ENCODE data around the gene TEX2.

The TEX2 gene

DNA sequence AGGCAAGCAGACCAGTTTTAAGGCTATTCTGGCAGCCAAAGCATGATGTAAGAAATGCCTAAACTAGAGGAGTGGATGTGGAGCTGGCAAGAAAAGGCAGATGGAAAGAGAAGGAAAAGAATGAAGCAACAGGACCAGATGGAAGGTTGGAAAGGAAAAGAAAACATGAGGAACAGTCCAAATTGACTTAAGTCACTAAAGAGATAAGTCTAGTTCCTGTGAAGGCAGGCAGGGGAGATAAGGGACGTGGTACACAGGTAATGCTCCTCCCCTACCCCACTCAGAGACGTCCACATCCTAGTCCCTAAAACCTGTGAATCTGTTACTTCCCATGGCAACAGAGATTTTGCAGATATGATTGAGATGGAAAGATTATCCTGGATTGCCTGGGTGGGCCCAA is 43.5 kb downstream of the TEX2 start:
- Histone ChIP-seq H3K27ac (ENCODE audit: low read length) (no peak overlapping the region), H3K36me3 (replicated peaks; ENCODE audit: low read depth, low read length) (no peaks in the 10 kb centered on the region), H3K9me3 (ENCODE audit: insufficient read depth, low read length) (no peaks in the 10 kb centered on the region), H3K27me3 (ENCODE audit: low read depth, low read length) (no peaks in the 10 kb centered on the region), H3K4me1 (ENCODE audit: low read length) (peaks cover 13% of the 10 kb centered on the region), H3K4me3 (ENCODE audit: low read length) (no peak overlapping the region), H2AFZ (ENCODE audit: low read depth, low read length) (no peak overlapping the region), H3K4me2 (ENCODE audit: low read length) (no peak overlapping the region), H3K9ac (ENCODE audit: low read length) (no peak overlapping the region), H3K79me2 (ENCODE audit: low read length) (peaks cover 11% of the 10 kb centered on the region), H4K20me1 (ENCODE audit: insufficient read depth, low read length) (no peaks in the 10 kb centered on the region)
- TF ChIP-seq EZH2phosphoT487 (IDR thresholded peaks at IDR 0.05; ENCODE audit: low read depth) = no peak
- TF ChIP-seq, protein P1, sequence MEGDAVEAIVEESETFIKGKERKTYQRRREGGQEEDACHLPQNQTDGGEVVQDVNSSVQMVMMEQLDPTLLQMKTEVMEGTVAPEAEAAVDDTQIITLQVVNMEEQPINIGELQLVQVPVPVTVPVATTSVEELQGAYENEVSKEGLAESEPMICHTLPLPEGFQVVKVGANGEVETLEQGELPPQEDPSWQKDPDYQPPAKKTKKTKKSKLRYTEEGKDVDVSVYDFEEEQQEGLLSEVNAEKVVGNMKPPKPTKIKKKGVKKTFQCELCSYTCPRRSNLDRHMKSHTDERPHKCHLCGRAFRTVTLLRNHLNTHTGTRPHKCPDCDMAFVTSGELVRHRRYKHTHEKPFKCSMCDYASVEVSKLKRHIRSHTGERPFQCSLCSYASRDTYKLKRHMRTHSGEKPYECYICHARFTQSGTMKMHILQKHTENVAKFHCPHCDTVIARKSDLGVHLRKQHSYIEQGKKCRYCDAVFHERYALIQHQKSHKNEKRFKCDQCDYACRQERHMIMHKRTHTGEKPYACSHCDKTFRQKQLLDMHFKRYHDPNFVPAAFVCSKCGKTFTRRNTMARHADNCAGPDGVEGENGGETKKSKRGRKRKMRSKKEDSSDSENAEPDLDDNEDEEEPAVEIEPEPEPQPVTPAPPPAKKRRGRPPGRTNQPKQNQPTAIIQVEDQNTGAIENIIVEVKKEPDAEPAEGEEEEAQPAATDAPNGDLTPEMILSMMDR (IDR thresholded peaks at IDR 0.05; ENCODE audit: low read depth, low read length) = no peak

DNA sequence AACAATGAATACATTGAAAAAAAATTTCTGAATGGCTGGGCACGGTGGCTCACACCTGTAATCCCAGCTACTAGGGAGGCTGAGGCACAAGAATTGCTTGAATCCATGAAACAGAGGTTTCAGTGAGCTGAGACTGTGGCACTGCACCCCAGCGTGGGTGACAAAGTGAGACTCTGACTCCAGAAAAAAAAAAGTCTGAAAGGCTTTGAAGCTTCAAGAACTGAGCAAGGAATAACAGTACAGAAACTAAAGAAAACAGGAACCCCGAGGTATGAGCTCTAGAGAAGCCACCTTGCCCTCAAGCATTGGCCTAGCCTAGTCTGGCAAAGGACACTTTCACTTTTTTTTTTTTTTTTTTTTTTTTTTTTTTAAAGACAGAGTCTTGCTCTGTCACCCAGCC is 45.0 kb downstream of the TEX2 start:
- H3K9me3 ChIP-seq (ENCODE audit: insufficient read depth, low read length) = no peaks in the 10 kb centered on the region
- no peaks in the 10 kb centered on the region for H4K20me1 ChIP-seq (ENCODE audit: insufficient read depth, low read length)
- no peak overlapping the region for H2AFZ ChIP-seq (ENCODE audit: low read depth, low read length)
- H3K27me3 ChIP-seq (ENCODE audit: low read depth, low read length) = no peaks in the 10 kb centered on the region
- H3K79me2 ChIP-seq (ENCODE audit: low read length) = peaks cover 11% of the 10 kb centered on the region
- no peak overlapping the region for H3K4me2 ChIP-seq (ENCODE audit: low read length)
- H3K4me3 ChIP-seq (ENCODE audit: low read length) = no peak overlapping the region
- H3K4me1 ChIP-seq (ENCODE audit: low read length) = peaks cover 13% of the 10 kb centered on the region
- TF ChIP-seq, protein P1 (IDR thresholded peaks at IDR 0.05; ENCODE audit: low read depth, low read length) = no peak
- no peak for TF ChIP-seq EZH2phosphoT487 (IDR thresholded peaks at IDR 0.05; ENCODE audit: low read depth)
- H3K36me3 ChIP-seq (replicated peaks; ENCODE audit: low read depth, low read length) = peaks cover 3% of the 10 kb centered on the region
- no peak overlapping the region for H3K27ac ChIP-seq (ENCODE audit: low read length)
- H3K9ac ChIP-seq (ENCODE audit: low read length) = no peak overlapping the region

DNA sequence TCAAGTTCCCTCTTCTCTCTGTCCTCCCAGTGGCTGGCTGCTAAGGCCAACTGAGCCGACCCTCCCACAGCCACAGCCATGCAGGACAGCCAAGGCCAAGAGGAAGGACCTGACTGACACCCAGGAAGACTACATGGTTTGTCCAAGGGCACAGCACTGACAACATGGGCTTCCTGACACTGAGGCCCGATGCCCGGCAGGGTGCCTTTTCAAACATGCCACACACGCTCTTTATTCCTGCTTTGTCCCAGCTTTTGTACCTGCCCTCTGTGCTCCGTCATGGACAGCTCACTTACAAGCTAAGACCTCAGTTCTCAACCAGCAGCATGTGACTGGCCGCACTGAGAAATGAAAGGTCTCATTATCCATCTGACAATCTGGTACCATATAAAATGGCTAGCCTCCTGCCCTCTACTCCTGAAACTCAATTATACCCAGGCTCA is 45.8 kb downstream of the TEX2 start:
- Histone ChIP-seq H3K4me3 (ENCODE audit: low read length) (no peak overlapping the region), H3K79me2 (ENCODE audit: low read length) (peaks cover 11% of the 10 kb centered on the region), H3K4me1 (ENCODE audit: low read length) (peaks cover 13% of the 10 kb centered on the region), H3K9ac (ENCODE audit: low read length) (no peak overlapping the region), H3K27me3 (ENCODE audit: low read depth, low read length) (no peaks in the 10 kb centered on the region), H4K20me1 (ENCODE audit: insufficient read depth, low read length) (no peaks in the 10 kb centered on the region), H3K9me3 (ENCODE audit: insufficient read depth, low read length) (no peaks in the 10 kb centered on the region), H3K27ac (ENCODE audit: low read length) (no peak overlapping the region), H3K4me2 (ENCODE audit: low read length) (no peak overlapping the region), H3K36me3 (replicated peaks; ENCODE audit: low read depth, low read length) (peaks cover 3% of the 10 kb centered on the region), H2AFZ (ENCODE audit: low read depth, low read length) (no peak overlapping the region)
- TF ChIP-seq EZH2phosphoT487 (IDR thresholded peaks at IDR 0.05; ENCODE audit: low read depth) = no peak
- TF ChIP-seq, protein P1 (IDR thresholded peaks at IDR 0.05; ENCODE audit: low read depth, low read length) = no peak

DNA sequence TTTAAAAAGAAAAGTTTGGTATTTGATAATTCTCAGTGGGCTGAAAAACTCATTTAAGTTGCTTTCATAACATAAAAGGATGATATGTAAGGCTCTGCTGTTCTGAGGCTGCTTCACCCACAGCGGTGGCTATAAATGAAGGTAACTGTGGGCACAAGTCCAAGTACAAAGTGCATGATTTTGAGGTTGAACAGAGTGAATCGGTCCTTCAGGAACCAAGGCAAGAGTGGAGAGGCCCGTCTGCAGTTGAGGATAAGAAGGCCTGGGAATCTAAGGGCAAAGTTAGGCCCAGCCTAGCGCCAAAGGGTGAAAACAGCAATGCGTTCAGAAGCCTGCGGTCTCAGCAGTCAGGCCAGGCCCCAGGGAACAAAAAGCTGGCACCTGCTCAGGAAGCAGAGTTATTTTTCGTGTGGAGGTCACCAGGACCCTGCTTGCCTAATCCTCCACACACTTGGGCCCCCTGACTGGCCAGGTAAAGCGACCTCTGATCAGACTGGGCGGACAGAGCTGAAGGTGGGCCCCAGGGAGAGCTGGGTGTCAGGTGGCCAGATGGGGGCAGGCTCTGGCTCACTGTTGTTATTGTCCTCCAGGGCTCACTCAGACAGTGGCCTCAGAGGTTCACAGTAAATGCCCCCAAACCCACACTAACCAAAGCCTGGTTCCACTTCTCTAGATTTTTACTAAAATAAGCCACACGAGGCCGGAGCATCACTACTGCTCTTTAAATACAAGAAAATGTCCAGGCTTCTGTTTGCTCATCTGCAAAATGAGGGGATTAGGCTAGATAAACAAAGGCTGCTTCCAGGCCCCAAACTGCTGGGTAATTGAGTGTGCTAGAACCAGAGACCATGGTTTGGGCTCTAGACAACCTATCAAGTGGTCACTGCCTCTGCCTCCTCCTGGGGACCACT is 46.5 kb downstream of the TEX2 start:
- Histone ChIP-seq H4K20me1 (ENCODE audit: insufficient read depth, low read length) (no peaks in the 10 kb centered on the region), H3K9me3 (ENCODE audit: insufficient read depth, low read length) (no peaks in the 10 kb centered on the region), H3K36me3 (replicated peaks; ENCODE audit: low read depth, low read length) (peaks cover 3% of the 10 kb centered on the region), H2AFZ (ENCODE audit: low read depth, low read length) (no peak overlapping the region), H3K4me1 (ENCODE audit: low read length) (peaks cover 13% of the 10 kb centered on the region), H3K79me2 (ENCODE audit: low read length) (peaks cover 11% of the 10 kb centered on the region), H3K4me3 (ENCODE audit: low read length) (no peak overlapping the region), H3K27ac (ENCODE audit: low read length) (no peak overlapping the region), H3K27me3 (ENCODE audit: low read depth, low read length) (no peaks in the 10 kb centered on the region), H3K9ac (ENCODE audit: low read length) (no peak overlapping the region), H3K4me2 (ENCODE audit: low read length) (no peak overlapping the region)
- TF ChIP-seq EZH2phosphoT487 (IDR thresholded peaks at IDR 0.05; ENCODE audit: low read depth) = no peak
- TF ChIP-seq, protein P1 (IDR thresholded peaks at IDR 0.05; ENCODE audit: low read depth, low read length) = no peak

All from OCI-LY3 (cell line).